Natural killer cell (primary cell): ENCODE measurements around the gene CREBBP. TPM values are rescaled to one million over a fixed set of nuclear protein-coding genes. Genes with fewer than 3 reads are reported as not detected.

ENCODE experiments used
- ATAC-seq, 3 donors: fragments of 150-1000 bp in 2 of 3; fragments of 200-7000 bp in 1 of 3; cut with Tn5 transposase; 1 replicate in 1 of 3; 2 replicates in 2 of 3; pipeline ENCODE4 v1.10.0; 2021; ENCODE audit warnings: mild to moderate bottlenecking in 2 of 3, moderate library complexity in 2 of 3
- DNase-seq, 2 donors: peaks; one replicate each; pipeline versions ENCODE4 v3.0.0 to v3.0.0-alpha.2; 2013 to 2021; ENCODE audit warnings: mixed read lengths in 1 of 2
- H3K27ac ChIP-seq: one replicate; pipeline ENCODE4 v1.5.1; 2013; ENCODE audit warnings: mild to moderate bottlenecking, low read length
- H3K27me3 ChIP-seq: one replicate; pipeline ENCODE4 v1.6.1; 2013; ENCODE audit warnings: low read length; ENCODE audit not compliant: control insufficient read depth, insufficient read depth
- H3K36me3 ChIP-seq: one replicate; pipeline ENCODE4 v1.6.1; 2013; ENCODE audit warnings: low read length; ENCODE audit not compliant: control insufficient read depth, insufficient read depth
- H3K4me1 ChIP-seq: one replicate; pipeline ENCODE4 v1.6.1; 2013; ENCODE audit warnings: low read length; ENCODE audit not compliant: control insufficient read depth, insufficient read depth
- H3K4me3 ChIP-seq: one replicate; pipeline ENCODE4 v1.5.1; 2013; ENCODE audit warnings: low read length
- H3K9me3 ChIP-seq: one replicate; pipeline ENCODE4 v1.6.1; 2013; ENCODE audit warnings: low read length; ENCODE audit not compliant: control insufficient read depth, insufficient read depth
- H3K27ac Mint-ChIP-seq, 2 donors: one replicate each; pipeline ENCODE4 v1.8.0; 2022; ENCODE audit warnings: mild to moderate bottlenecking in 2 of 2, mixed read lengths in 2 of 2, moderate library complexity in 1 of 2
- H3K27me3 Mint-ChIP-seq, 2 donors: one replicate each; pipeline ENCODE4 v1.8.0; 2022; ENCODE audit warnings: low read depth in 2 of 2, mixed read lengths in 2 of 2
- H3K36me3 Mint-ChIP-seq: one replicate; pipeline ENCODE4 v1.8.0; 2022; ENCODE audit warnings: mixed read lengths
- H3K4me1 Mint-ChIP-seq, 2 donors: one replicate each; pipeline ENCODE4 v1.8.0; 2022; ENCODE audit warnings: mixed read lengths in 2 of 2
- H3K4me3 Mint-ChIP-seq: one replicate; pipeline ENCODE4 v1.8.0; 2022; ENCODE audit warnings: mild to moderate bottlenecking, moderate library complexity, mixed read lengths
- H3K9me3 Mint-ChIP-seq, 2 donors: one replicate each; pipeline ENCODE4 v1.8.0; 2022; ENCODE audit warnings: mixed read lengths in 2 of 2
- CTCF ChIP-seq: fragments of 200-600 bp; IDR thresholded peaks from one replicate; pipeline ENCODE4 v1.8.0; 2022; ENCODE audit warnings: antibody characterized with exemption
- WGBS: methylation state at CpG from one replicate; pipeline ENCODE4 v1.1.7; 2013; ENCODE audit warnings: missing lambda C conversion rate; ENCODE audit not compliant: insufficient coverage; 5-methylcytosine and 5-hydroxymethylcytosine counted together
- intact Hi-C: fragments of 100-400 bp; cut with micrococcal nuclease; formaldehyde crosslinking; loops from one replicate; pipeline ENCODE4 v1.14.2; 2022
- total RNA-seq, 4 donors: library from RNA; stranded (reverse); fragments of 120-200 nt in 1 of 4; gene quantifications; one replicate each; pipeline versions ENCODE4 v1.2.3 to v1.2.4, GENCODE V29; 2013 to 2022

CREBBP gene
- total RNA-seq, 3 donors from 2014 or later (not counting 1 experiment from before 2014, with no cell fraction given): 197 to 234 (median 224) TPM

- H3K36me3 Mint-ChIP-seq: peaks cover 13% of the 10 kb centered on the region
- 95% methylated on average over 8 of the region's 8 CpGs for WGBS
- peaks cover 6 to 16% of the 10 kb centered on the region in 2 donors for H3K4me1 Mint-ChIP-seq
- ATAC-seq: no peak
- Histone ChIP-seq H3K36me3 (peaks cover 71% of the 10 kb centered on the region), H3K4me1 (no peaks in the 10 kb centered on the region), H3K27ac (no peak overlapping the region), H3K4me3 (no peak overlapping the region), H3K27me3 (no peaks in the 10 kb centered on the region), H3K9me3 (no peaks in the 10 kb centered on the region)
- H3K9me3 Mint-ChIP-seq: no peaks in the 10 kb centered on the region
- DNase-seq: no peak
- intact Hi-C loops: no loop called here
- no peak overlapping the region for H3K4me3 Mint-ChIP-seq
- peak overlapping the region in 1 of 2 donors; percentile 34 for H3K27ac Mint-ChIP-seq
- no peaks in the 10 kb centered on the region for H3K27me3 Mint-ChIP-seq
- no peak for TF ChIP-seq CTCF
Measured at GRCh38 chr16:3737181-3737580, 143.3 kb downstream of the CREBBP start.

GRCh38 chr16:3736116-3736515, 144.4 kb downstream of the CREBBP start:
- no peaks in the 10 kb centered on the region for H3K27me3 ChIP-seq
- intact Hi-C loops: no loop called here
- Mint-ChIP-seq H3K4me1 (peaks cover 10 to 16% of the 10 kb centered on the region in 2 donors), H3K9me3 (no peaks in the 10 kb centered on the region), H3K4me3 (no peak overlapping the region), H3K27me3 (no peaks in the 10 kb centered on the region), H3K27ac (peak overlapping the region in 1 of 2 donors; percentile 7), H3K36me3 (peaks cover 11% of the 10 kb centered on the region)
- DNase-seq (no peak), ATAC-seq (no peak)
- peaks cover 77% of the 10 kb centered on the region for H3K36me3 ChIP-seq
- H3K4me3 ChIP-seq: no peak overlapping the region
- no peak overlapping the region for H3K27ac ChIP-seq
- no peaks in the 10 kb centered on the region for H3K9me3 ChIP-seq
- H3K4me1 ChIP-seq: no peaks in the 10 kb centered on the region
- WGBS: 96% methylated on average over 4 of the region's 6 CpGs
- TF ChIP-seq CTCF: no peak

GRCh38 chr16:3735541-3735940, 145.0 kb downstream of the CREBBP start:
- Mint-ChIP-seq H3K36me3 (peaks cover 11% of the 10 kb centered on the region), H3K27me3 (no peaks in the 10 kb centered on the region), H3K9me3 (no peaks in the 10 kb centered on the region), H3K27ac (peak overlapping the region in 1 of 2 donors; percentile 7), H3K4me1 (peaks cover 10 to 16% of the 10 kb centered on the region in 2 donors), H3K4me3 (no peak overlapping the region)
- Histone ChIP-seq H3K4me3 (no peak overlapping the region), H3K9me3 (no peaks in the 10 kb centered on the region), H3K4me1 (no peaks in the 10 kb centered on the region), H3K27me3 (no peaks in the 10 kb centered on the region), H3K27ac (no peak overlapping the region), H3K36me3 (peaks cover 76% of the 10 kb centered on the region)
- WGBS: 98% methylated on average over 13 of the region's 13 CpGs
- intact Hi-C loops: no loop called here
- no peak for DNase-seq
- TF ChIP-seq CTCF: no peak
- no peak for ATAC-seq

- intact Hi-C loops: no loop called here
- ATAC-seq: peak in 1 of 3 donors; percentile 35
- H3K27me3 ChIP-seq: no peaks in the 10 kb centered on the region
- WGBS: 97% methylated on average over 25 of the region's 25 CpGs
- no peak overlapping the region for H3K4me3 ChIP-seq
- peaks cover 76% of the 10 kb centered on the region for H3K36me3 ChIP-seq
- Mint-ChIP-seq H3K36me3 (peaks cover 18% of the 10 kb centered on the region), H3K27me3 (no peaks in the 10 kb centered on the region), H3K4me1 (peaks cover 10 to 16% of the 10 kb centered on the region in 2 donors), H3K27ac (peak overlapping the region in 1 of 2 donors; percentile 49), H3K9me3 (no peaks in the 10 kb centered on the region), H3K4me3 (peak overlapping the region; percentile 40)
- H3K27ac ChIP-seq: no peak overlapping the region
- H3K4me1 ChIP-seq: no peaks in the 10 kb centered on the region
- DNase-seq: no peak
- no peaks in the 10 kb centered on the region for H3K9me3 ChIP-seq
- no peak for TF ChIP-seq CTCF
Measured at GRCh38 chr16:3734758-3735221, 145.7 kb downstream of the CREBBP start.
